Osteoblast (primary cell): Measurements from ENCODE around the gene NEB. TPM values are rescaled to one million over a fixed set of nuclear protein-coding genes. Genes with fewer than 3 reads are reported as not detected.
"Not testable (repeated sequence)": the region's sequence is repeated elsewhere in the genome, so short reads cannot be mapped to it uniquely, and the experiment has no call there.

Experiments used
- DNase-seq: peaks from one replicate; pipeline ENCODE4 v3.0.0; 2011; ENCODE audit warnings: low spot score, mixed read lengths; ENCODE audit not compliant: insufficient read length; ENCODE audit errors: missing footprints
- H2AFZ ChIP-seq: 2 replicates; pipeline ENCODE4 v1.6.0; 2011; ENCODE audit warnings: mild to moderate bottlenecking, low read length
- H3K27ac ChIP-seq: 2 replicates; pipeline ENCODE4 v1.5.1; 2011; ENCODE audit warnings: mild to moderate bottlenecking, low read depth, low read length, moderate library complexity
- H3K27me3 ChIP-seq: 2 replicates; pipeline ENCODE4 v1.6.0; 2012; ENCODE audit warnings: mild to moderate bottlenecking, control low read depth, inconsistent platforms, low read length, moderate library complexity; ENCODE audit not compliant: insufficient read depth
- H3K36me3 ChIP-seq: 2 replicates; pipeline ENCODE4 v1.5.1; 2011; ENCODE audit warnings: mild to moderate bottlenecking, low read length, control low read depth, moderate library complexity; ENCODE audit not compliant: insufficient read depth
- H3K4me1 ChIP-seq: 2 replicates; pipeline ENCODE4 v1.5.1; 2011; ENCODE audit warnings: mild to moderate bottlenecking, low read length, control low read depth, moderate library complexity; ENCODE audit not compliant: insufficient read depth
- H3K4me2 ChIP-seq: 2 replicates; pipeline ENCODE4 v1.6.0; 2011; ENCODE audit warnings: mild to moderate bottlenecking, low read length; ENCODE audit not compliant: insufficient read depth
- H3K4me3 ChIP-seq: fragments of 200-600 bp; sonication (generic); 3 replicates; pipeline ENCODE4 v1.5.1; 2012; ENCODE audit warnings: mild to moderate bottlenecking, low read length, inconsistent platforms; ENCODE audit not compliant: insufficient read depth
- H3K79me2 ChIP-seq: 2 replicates; pipeline ENCODE4 v1.6.0; 2012; ENCODE audit warnings: mild to moderate bottlenecking, low read length, control low read depth, inconsistent platforms; ENCODE audit not compliant: insufficient read depth
- H3K9me3 ChIP-seq: 2 replicates; pipeline ENCODE4 v1.5.1; 2011; ENCODE audit warnings: low read depth, low read length, control low read depth
- H4K20me1 ChIP-seq: 2 replicates; pipeline ENCODE4 v1.6.0; 2012; ENCODE audit warnings: mild to moderate bottlenecking, low read length, control low read depth; ENCODE audit not compliant: insufficient read depth
- CTCF ChIP-seq: IDR thresholded peaks from 2 replicates; pipeline ENCODE4 v1.5.1; 2011; ENCODE audit warnings: mild to moderate bottlenecking, low read depth, low read length, moderate library complexity; ENCODE audit errors: extremely low read depth
- total RNA-seq: library from RNA; depleted of rRNA; stranded (reverse); fragments of >200 nt; gene quantifications from 2 replicates; pipeline ENCODE4 v1.2.3, GENCODE V29; 2012

Gene NEB
- total RNA-seq, 1 donor, result 0.36 TPM

GRCh38 chr2:151707857-151708256, 26.4 kb downstream of the NEB start:
- Histone ChIP-seq H3K27me3 (peaks cover 6% of the 10 kb centered on the region), H3K4me3 (no peak overlapping the region), H3K4me1 (no peaks in the 10 kb centered on the region), H2AFZ (no peak overlapping the region), H3K4me2 (no peak overlapping the region), H3K79me2 (no peaks in the 10 kb centered on the region), H3K27ac (no peak overlapping the region), H3K9me3 (no peaks in the 10 kb centered on the region), H4K20me1 (no peaks in the 10 kb centered on the region), H3K36me3 (no peaks in the 10 kb centered on the region)
- TF ChIP-seq CTCF, result no peak
- DNase-seq, result no peak

GRCh38 chr2:151704480-151704961, 29.8 kb downstream of the NEB start:
- H3K4me3 ChIP-seq, H3K27ac ChIP-seq, H3K36me3 ChIP-seq: not testable (repeated sequence)

GRCh38 chr2:151698134-151698533, 36.1 kb downstream of the NEB start:
- H3K27ac ChIP-seq, H3K4me1 ChIP-seq, H2AFZ ChIP-seq, H3K36me3 ChIP-seq, H3K4me2 ChIP-seq, DNase-seq, H4K20me1 ChIP-seq, H3K79me2 ChIP-seq, H3K4me3 ChIP-seq, H3K9me3 ChIP-seq, H3K27me3 ChIP-seq: not testable (repeated sequence)

More at GRCh38 chr2:151704480-151704961, 29.8 kb downstream of the NEB start:
- not testable (repeated sequence) for H3K4me1 ChIP-seq, DNase-seq, H3K9me3 ChIP-seq, H3K27me3 ChIP-seq, H2AFZ ChIP-seq, H3K79me2 ChIP-seq, H3K4me2 ChIP-seq, H4K20me1 ChIP-seq

GRCh38 chr2:151695778-151696177, 38.5 kb downstream of the NEB start:
- DNase-seq, result no peak
- no peak for TF ChIP-seq CTCF
- Histone ChIP-seq H3K36me3 (no peaks in the 10 kb centered on the region), H3K4me3 (no peak overlapping the region), H3K4me2 (no peak overlapping the region), H3K27ac (no peak overlapping the region), H2AFZ (no peak overlapping the region), H3K4me1 (no peaks in the 10 kb centered on the region), H4K20me1 (no peaks in the 10 kb centered on the region), H3K27me3 (no peaks in the 10 kb centered on the region), H3K79me2 (no peaks in the 10 kb centered on the region), H3K9me3 (no peaks in the 10 kb centered on the region)

- no peak for TF ChIP-seq CTCF
- Histone ChIP-seq H4K20me1 (no peaks in the 10 kb centered on the region), H3K36me3 (no peaks in the 10 kb centered on the region), H3K27me3 (no peaks in the 10 kb centered on the region), H3K79me2 (no peaks in the 10 kb centered on the region), H3K4me1 (no peaks in the 10 kb centered on the region), H3K27ac (no peak overlapping the region), H3K4me2 (no peak overlapping the region), H3K9me3 (no peaks in the 10 kb centered on the region), H3K4me3 (no peak overlapping the region), H2AFZ (no peak overlapping the region)
- DNase-seq, result no peak
These were observed 42.6 kb downstream of the NEB start for GRCh38 chr2:151691631-151692030.
